NB4 (cell line): Measurements from ENCODE around the gene GIPC2.

Source experiments
- DNase-seq: peaks from one replicate; pipeline ENCODE4 v3.0.0; 2010; ENCODE audit warnings: low read depth
- H3K4me3 ChIP-seq: one replicate; pipeline ENCODE4 v1.5.1; 2011; ENCODE audit warnings: mild to moderate bottlenecking, low read depth, low read length, moderate library complexity
- CTCF ChIP-seq: IDR thresholded peaks from one replicate; pipeline ENCODE4 v1.5.1; 2012; ENCODE audit warnings: low read depth, low read length
- MYC ChIP-seq: IDR thresholded peaks from 2 replicates; pipeline ENCODE4 v1.6.1; 2011; ENCODE audit warnings: low read depth, low read length
- POLR2A ChIP-seq: IDR thresholded peaks from 2 replicates; pipeline ENCODE4 v1.6.1; 2011; ENCODE audit warnings: mild to moderate bottlenecking; ENCODE audit not compliant: insufficient read length; ENCODE audit errors: extremely low read depth

GIPC2 gene

GRCh38 chr1:78184460-78185072 is 138.8 kb downstream of the GIPC2 start:
- H3K4me3 ChIP-seq, result no peak overlapping the region
- TF ChIP-seq POLR2A, result no peak
- TF ChIP-seq MYC, result no peak
- no peak for TF ChIP-seq CTCF
- DNase-seq, result no peak
